ENCODE measurements around the gene EPC1. TPM values are rescaled to one million over a fixed set of nuclear protein-coding genes. Genes with fewer than 3 reads are reported as not detected.

EPC1 gene
- total and polyA plus RNA-seq, 11 donors: 10.9 to 26.3 (median 16.2) TPM

DNA sequence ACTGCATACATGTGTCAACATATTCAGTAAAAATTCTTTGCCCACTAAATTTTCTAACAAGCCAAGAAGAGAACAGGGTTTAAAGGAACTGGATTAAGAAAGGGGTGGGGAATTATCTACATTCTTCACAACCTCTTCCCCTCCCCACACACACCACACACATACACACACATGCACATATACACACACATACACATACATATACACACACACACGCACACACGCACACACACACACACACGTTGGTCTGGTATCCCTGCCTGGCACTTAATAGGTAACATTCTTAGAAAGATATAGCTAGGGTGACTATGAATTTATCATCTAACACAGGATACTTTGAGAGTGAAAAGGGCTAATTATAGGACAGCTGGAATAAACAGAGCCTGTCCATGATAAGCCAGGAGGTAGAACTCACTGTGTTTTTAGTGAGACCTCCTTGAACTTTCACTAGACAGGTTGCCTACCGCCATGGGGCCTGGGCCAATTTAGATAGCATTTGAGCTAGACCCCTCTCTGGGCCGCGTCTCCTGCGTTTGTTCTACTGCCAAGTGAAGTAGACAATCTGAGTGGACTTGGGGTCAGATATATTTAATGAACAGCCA is 33.1 kb upstream of the EPC1 start:
- H3K4me1 ChIP-seq: peaks cover 0 to 21% (median 13%) of the 10 kb centered on the region in 12 donors
- H3K27ac ChIP-seq: peak overlapping the region in 9 of 12 donors; percentile 77 to 94 (median 82)
- no peak for TF ChIP-seq POLR2A (IDR thresholded peaks at IDR 0.05)
- TF ChIP-seq, protein P1, sequence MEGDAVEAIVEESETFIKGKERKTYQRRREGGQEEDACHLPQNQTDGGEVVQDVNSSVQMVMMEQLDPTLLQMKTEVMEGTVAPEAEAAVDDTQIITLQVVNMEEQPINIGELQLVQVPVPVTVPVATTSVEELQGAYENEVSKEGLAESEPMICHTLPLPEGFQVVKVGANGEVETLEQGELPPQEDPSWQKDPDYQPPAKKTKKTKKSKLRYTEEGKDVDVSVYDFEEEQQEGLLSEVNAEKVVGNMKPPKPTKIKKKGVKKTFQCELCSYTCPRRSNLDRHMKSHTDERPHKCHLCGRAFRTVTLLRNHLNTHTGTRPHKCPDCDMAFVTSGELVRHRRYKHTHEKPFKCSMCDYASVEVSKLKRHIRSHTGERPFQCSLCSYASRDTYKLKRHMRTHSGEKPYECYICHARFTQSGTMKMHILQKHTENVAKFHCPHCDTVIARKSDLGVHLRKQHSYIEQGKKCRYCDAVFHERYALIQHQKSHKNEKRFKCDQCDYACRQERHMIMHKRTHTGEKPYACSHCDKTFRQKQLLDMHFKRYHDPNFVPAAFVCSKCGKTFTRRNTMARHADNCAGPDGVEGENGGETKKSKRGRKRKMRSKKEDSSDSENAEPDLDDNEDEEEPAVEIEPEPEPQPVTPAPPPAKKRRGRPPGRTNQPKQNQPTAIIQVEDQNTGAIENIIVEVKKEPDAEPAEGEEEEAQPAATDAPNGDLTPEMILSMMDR (IDR thresholded peaks at IDR 0.05): no peak
- H3K36me3 ChIP-seq: no peaks in the 10 kb centered on the region
- 47 to 61% (median 58%) methylated on average over 7 of the region's 7 CpGs for WGBS, 4 donors
- DNase-seq: no peak
- intact Hi-C loops (cut with DNase I): loop anchor here in 9 of 10 donors (2.0 to 10.0 kb wide), 6 partner anchors 33 to 325 kb away; partner anchors contain the start of genes CCDC7 (in 5 of the 9), KIF5B (in 2 of the 9) and EPC1 (in 1 of the 9)
- no peak for ATAC-seq
- no peaks in the 10 kb centered on the region for H3K27me3 ChIP-seq
- no peaks in the 10 kb centered on the region for H3K9me3 ChIP-seq
- H3K4me3 ChIP-seq: peak overlapping the region in 3 of 12 donors; percentile 55 to 77 (median 76)

DNA sequence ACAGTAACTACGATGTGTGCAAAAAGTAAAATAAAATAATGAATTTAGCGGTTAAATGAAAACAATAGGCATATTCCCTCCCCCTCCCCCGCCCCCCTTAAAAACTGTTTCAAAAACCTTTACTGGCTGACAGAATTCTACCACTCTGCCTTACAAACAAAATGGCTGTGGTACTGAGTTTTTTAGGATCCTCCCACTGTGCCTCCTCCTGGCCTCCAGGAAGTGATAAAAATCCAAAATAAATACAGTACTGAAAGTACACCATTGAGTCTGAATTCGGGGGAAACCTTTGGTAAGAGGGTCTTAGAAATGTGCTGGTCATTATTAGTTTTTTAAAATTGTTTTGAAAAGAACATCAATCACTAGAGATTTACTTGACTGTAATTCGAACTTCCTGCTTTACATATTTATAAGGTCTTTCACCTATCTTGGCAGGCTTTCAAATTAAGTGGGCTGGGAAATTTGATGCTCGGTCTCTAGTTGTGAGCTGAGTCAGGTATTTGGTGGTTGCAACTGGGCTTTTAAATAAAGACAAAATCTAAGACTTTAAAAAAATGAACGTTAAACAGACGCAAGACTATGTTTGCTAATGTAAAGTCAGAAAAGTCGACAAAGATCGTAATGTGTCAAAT is 32.5 kb upstream of the EPC1 start:
- Histone ChIP-seq H3K4me3 (peak overlapping the region; percentile 35 to 78 (median 69)), H3K36me3 (no peaks in the 10 kb centered on the region), H3K4me1 (peaks cover 0 to 27% (median 17%) of the 10 kb centered on the region in 12 donors), H3K27ac (peak overlapping the region; percentile 43 to 94 (median 82)), H3K9me3 (no peaks in the 10 kb centered on the region), H3K27me3 (no peaks in the 10 kb centered on the region)
- ATAC-seq (peak; percentile 51 to 61 (median 57)), DNase-seq (peak in 1 of 5 donors; percentile 23)
- 15 to 28% (median 22%) methylated on average over 10 of the region's 10 CpGs for WGBS, 4 donors
- TF ChIP-seq POLR2A (IDR thresholded peaks at IDR 0.05): no peak
- TF ChIP-seq, protein P1 (IDR thresholded peaks at IDR 0.05): no peak
- intact Hi-C loops (cut with DNase I): loop anchor here in 6 of 10 donors (2.0 to 10.0 kb wide), 5 partner anchors 33 to 325 kb away; partner anchors contain the start of genes CCDC7 (in 4 of the 6), KIF5B (in 2 of the 6) and EPC1 (in 1 of the 6)

DNA sequence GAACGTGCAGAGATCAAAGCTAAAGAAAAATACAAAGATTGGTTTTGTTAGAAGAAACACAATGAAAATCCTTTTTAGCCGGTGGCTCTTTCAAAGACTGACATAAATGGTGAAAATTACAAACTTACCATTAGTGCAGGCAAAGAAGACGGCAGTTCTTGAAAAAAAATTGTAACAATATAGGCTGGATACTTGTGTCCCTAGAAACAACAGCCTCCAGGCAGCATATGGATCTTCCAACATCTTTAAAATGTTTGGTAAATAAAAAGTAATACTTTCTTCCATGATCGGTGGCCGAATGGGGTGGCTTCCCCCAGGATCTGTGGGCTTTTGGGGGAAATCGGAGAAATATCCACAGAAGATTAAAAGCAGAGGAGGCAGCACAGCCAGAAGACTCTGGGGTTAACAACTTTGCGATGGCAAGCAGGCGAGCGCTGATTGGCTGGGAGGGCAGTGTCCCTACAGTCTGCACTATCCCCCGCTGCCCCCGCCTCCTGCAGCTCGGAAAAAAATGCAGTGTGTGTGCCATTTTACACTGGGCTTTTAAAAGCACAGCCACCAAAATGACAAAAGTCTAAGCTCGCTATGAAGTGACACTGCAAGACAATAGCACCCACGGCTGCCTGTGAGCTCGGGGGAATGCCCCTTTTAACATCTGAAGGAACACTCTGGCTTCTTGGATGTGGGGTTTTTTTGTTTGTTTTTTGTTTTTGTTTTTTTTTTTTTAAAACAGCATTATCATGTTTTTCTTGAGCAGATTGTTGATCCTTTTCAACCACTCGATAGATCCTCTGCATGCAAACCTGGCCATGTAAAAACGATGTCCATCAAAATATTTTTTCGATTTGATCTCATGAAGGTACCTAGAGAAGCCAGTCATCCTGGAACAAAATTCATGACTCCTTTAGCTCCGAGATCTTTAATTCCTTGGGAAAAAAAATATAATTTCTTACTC is 31.7 kb upstream of the EPC1 start:
- peak overlapping the region; percentile 35 to 78 (median 69) for H3K4me3 ChIP-seq
- TF ChIP-seq POLR2A (IDR thresholded peaks at IDR 0.05): peak in 1 of 2 donors; percentile 36
- TF ChIP-seq, protein P1 (IDR thresholded peaks at IDR 0.05): no peak
- H3K4me1 ChIP-seq: peaks cover 0 to 31% (median 17%) of the 10 kb centered on the region in 12 donors
- H3K9me3 ChIP-seq: peaks cover 0 to 2% (median 0%) of the 10 kb centered on the region in 12 donors
- intact Hi-C loops (cut with DNase I): loop anchor here in 7 of 10 donors (1.0 to 10.0 kb wide), 6 partner anchors 32 to 324 kb away; partner anchors contain the start of genes CCDC7 (in 7 of the 7), KIF5B (in 2 of the 7) and EPC1 (in 1 of the 7)
- H3K27me3 ChIP-seq: no peaks in the 10 kb centered on the region
- ATAC-seq: peak; percentile 99 to 100 (median 99)
- no peaks in the 10 kb centered on the region for H3K36me3 ChIP-seq
- DNase-seq: peak; percentile 95 to 97 (median 96)
- H3K27ac ChIP-seq: peak overlapping the region; percentile 43 to 94 (median 82)
- WGBS, 4 donors: 0 to 1% (median 0%) methylated on average over 19 of the region's 19 CpGs
